Muscle layer of duodenum (tissue), 2 donors: ENCODE measurements around the gene URM1.

Source experiments
- H3K27ac ChIP-seq: one replicate; pipeline ENCODE4 v1.7.0; 2013; ENCODE audit warnings: mild to moderate bottlenecking, low read length
- H3K27me3 ChIP-seq: one replicate; pipeline ENCODE4 v1.7.0; 2013; ENCODE audit warnings: low read depth, mild to moderate bottlenecking, control low read depth, low read length
- H3K36me3 ChIP-seq, 2 donors: one replicate each; pipeline ENCODE4 v1.7.0; 2013; ENCODE audit warnings: low read length in 2 of 2, control low read depth in 1 of 2, mild to moderate bottlenecking in 1 of 2; ENCODE audit not compliant: insufficient read depth in 2 of 2, control insufficient read depth in 1 of 2
- H3K4me1 ChIP-seq, 2 donors: one replicate each; pipeline ENCODE4 v1.7.0; 2013; ENCODE audit warnings: low read length in 2 of 2, mild to moderate bottlenecking in 2 of 2, control low read depth in 1 of 2, moderate library complexity in 1 of 2; ENCODE audit not compliant: insufficient read depth in 2 of 2, control insufficient read depth in 1 of 2
- H3K4me3 ChIP-seq, 2 donors: one replicate each; pipeline ENCODE4 v1.7.0; 2013; ENCODE audit warnings: low read length in 2 of 2, low read depth in 1 of 2, mild to moderate bottlenecking in 1 of 2
- H3K9me3 ChIP-seq, 2 donors: one replicate each; pipeline ENCODE4 v1.7.0; 2013; ENCODE audit warnings: low read length in 2 of 2, control low read depth in 1 of 2, mild to moderate bottlenecking in 1 of 2; ENCODE audit not compliant: control insufficient read depth in 1 of 2
- donor health status: healthy.

The URM1 gene

GRCh38 chr9:128389395-128390149 is 18.4 kb downstream of the URM1 start:
- H3K36me3 ChIP-seq, result peaks cover 34 to 71% of the 10 kb centered on the region in 2 donors
- H3K4me1 ChIP-seq, result no peaks in the 10 kb centered on the region
- no peaks in the 10 kb centered on the region for H3K27me3 ChIP-seq
- H3K4me3 ChIP-seq, result no peak overlapping the region
- H3K9me3 ChIP-seq, result no peaks in the 10 kb centered on the region
- H3K27ac ChIP-seq, result no peak overlapping the region

DNA sequence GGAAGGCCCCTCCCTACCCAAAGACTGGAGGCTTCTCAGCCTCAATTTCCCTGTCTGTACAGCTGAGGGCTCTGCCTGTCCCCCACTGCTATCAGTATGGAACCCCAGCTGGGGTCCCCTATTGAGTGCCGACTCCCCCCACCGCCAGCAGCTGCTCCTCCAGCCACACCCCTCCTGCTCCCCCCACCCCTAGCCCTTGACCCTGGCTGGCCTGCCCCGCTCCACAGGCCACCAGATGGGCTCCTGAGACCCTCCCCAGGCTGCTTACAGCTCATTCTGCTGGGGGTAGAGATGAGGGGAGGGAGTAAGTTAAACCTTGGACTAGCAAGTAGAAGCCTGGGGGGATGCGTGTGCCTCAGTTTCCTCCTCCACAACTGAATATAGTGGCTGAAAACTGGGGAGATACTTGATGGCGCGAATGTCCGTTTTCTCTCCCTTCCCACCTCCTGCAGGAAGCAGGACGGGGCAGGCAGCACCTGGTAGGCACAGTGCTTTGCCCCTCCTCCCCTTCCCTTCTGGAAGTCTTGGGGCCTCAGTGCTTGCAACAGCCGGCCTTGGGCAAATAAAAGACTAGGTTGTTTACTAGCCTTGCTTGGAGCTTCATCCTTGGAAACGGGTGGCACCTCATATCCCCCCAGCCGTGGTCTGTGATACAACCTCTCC is 19.1 kb downstream of the URM1 start:
- H3K36me3 ChIP-seq, result peaks cover 30 to 71% of the 10 kb centered on the region in 2 donors
- no peaks in the 10 kb centered on the region for H3K4me1 ChIP-seq
- H3K4me3 ChIP-seq, result no peak overlapping the region
- H3K9me3 ChIP-seq, result no peaks in the 10 kb centered on the region
- no peaks in the 10 kb centered on the region for H3K27me3 ChIP-seq
- no peak overlapping the region for H3K27ac ChIP-seq

- Histone ChIP-seq H3K36me3 (peaks cover 29 to 64% of the 10 kb centered on the region in 2 donors), H3K27me3 (no peaks in the 10 kb centered on the region), H3K4me3 (no peak overlapping the region), H3K4me1 (no peaks in the 10 kb centered on the region), H3K9me3 (no peaks in the 10 kb centered on the region), H3K27ac (no peak overlapping the region)
These were observed 19.9 kb downstream of the URM1 start for GRCh38 chr9:128390813-128391711.

DNA sequence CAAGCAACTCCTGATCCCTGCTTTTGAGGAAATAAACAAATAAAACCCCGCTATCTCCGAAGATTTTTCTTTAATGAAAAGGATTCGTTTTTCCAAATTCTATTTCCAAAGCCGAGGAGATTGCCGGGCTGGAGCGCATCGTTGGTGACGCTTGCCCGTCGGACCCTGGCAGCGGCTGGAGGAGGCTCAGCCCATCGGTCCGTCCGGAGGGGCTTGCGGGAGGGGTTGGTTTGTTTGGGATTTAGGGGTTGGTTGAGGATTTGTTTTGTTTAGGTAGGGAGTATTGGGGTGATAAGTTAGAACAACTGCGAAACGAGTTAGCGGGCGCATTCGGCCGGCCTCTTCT is 20.8 kb downstream of the URM1 start:
- no peaks in the 10 kb centered on the region for H3K27me3 ChIP-seq
- no peaks in the 10 kb centered on the region for H3K9me3 ChIP-seq
- H3K4me1 ChIP-seq, result peaks cover 0 to 3% of the 10 kb centered on the region in 2 donors
- peaks cover 23 to 56% of the 10 kb centered on the region in 2 donors for H3K36me3 ChIP-seq
- no peak overlapping the region for H3K27ac ChIP-seq
- no peak overlapping the region for H3K4me3 ChIP-seq

- no peak overlapping the region for H3K4me3 ChIP-seq
- H3K36me3 ChIP-seq, result peaks cover 21 to 51% of the 10 kb centered on the region in 2 donors
- no peaks in the 10 kb centered on the region for H3K9me3 ChIP-seq
- no peak overlapping the region for H3K27ac ChIP-seq
- peaks cover 0 to 7% of the 10 kb centered on the region in 2 donors for H3K4me1 ChIP-seq
- no peaks in the 10 kb centered on the region for H3K27me3 ChIP-seq
These were observed 21.3 kb downstream of the URM1 start for GRCh38 chr9:128392302-128393144.

GRCh38 chr9:128393145-128393775 is 22.1 kb downstream of the URM1 start:
- peaks cover 0 to 8% of the 10 kb centered on the region in 2 donors for H3K4me1 ChIP-seq
- H3K36me3 ChIP-seq, result peaks cover 13 to 44% of the 10 kb centered on the region in 2 donors
- no peaks in the 10 kb centered on the region for H3K9me3 ChIP-seq
- H3K4me3 ChIP-seq, result no peak overlapping the region
- H3K27me3 ChIP-seq, result no peaks in the 10 kb centered on the region
- no peak overlapping the region for H3K27ac ChIP-seq

DNA sequence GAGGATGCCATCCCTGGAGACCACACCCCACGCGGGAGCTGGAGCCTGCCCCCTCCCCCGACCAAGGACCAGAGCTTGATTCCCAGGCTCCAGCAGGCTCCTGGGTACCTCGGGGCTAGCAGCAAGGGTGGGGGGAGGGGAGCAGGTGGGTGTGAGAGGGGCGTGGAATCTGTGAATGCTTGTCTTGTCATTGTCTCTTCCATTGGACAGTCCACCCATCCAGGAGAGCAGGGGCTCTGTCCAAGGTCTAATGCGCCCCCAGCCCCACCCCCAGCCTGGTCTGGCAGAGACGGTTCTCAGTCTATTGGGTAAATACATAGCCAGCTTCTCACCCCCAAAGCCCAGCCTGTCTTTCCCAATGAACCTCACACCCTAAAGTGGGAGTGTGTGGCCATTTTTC is 22.8 kb downstream of the URM1 start:
- no peak overlapping the region for H3K27ac ChIP-seq
- H3K27me3 ChIP-seq, result no peaks in the 10 kb centered on the region
- peaks cover 6 to 37% of the 10 kb centered on the region in 2 donors for H3K36me3 ChIP-seq
- no peaks in the 10 kb centered on the region for H3K9me3 ChIP-seq
- no peak overlapping the region for H3K4me3 ChIP-seq
- peaks cover 0 to 8% of the 10 kb centered on the region in 2 donors for H3K4me1 ChIP-seq

GRCh38 chr9:128394379-128395168 is 23.4 kb downstream of the URM1 start:
- Histone ChIP-seq H3K4me3 (no peak overlapping the region), H3K36me3 (peaks cover 4 to 31% of the 10 kb centered on the region in 2 donors), H3K27ac (no peak overlapping the region), H3K9me3 (no peaks in the 10 kb centered on the region), H3K4me1 (peaks cover 0 to 8% of the 10 kb centered on the region in 2 donors), H3K27me3 (no peaks in the 10 kb centered on the region)

GRCh38 chr9:128396970-128397613 is 25.9 kb downstream of the URM1 start:
- H3K4me3 ChIP-seq, result no peak overlapping the region
- no peaks in the 10 kb centered on the region for H3K27me3 ChIP-seq

More at GRCh38 chr9:128396970-128397613, 25.9 kb downstream of the URM1 start:
- Histone ChIP-seq H3K4me1 (peaks cover 0 to 8% of the 10 kb centered on the region in 2 donors), H3K36me3 (peaks cover 0 to 8% of the 10 kb centered on the region in 2 donors), H3K27ac (no peak overlapping the region), H3K9me3 (no peaks in the 10 kb centered on the region)
